SK-N-SH (cell line): ENCODE results near the gene NPAS3.

Experiments
- CHD2 ChIP-seq: fragments of 150-350 bp; IDR thresholded peaks from 2 replicates; pipeline ENCODE4 v1.6.1; 2018; ENCODE audit warnings: low read length; ENCODE audit not compliant: partially characterized antibody
- EP300 ChIP-seq, 2 experiments: IDR thresholded peaks; 2 replicates each; pipeline versions ENCODE4 v1.4.0 to v1.6.1; 2012; ENCODE audit warnings: borderline replicate concordance in 1 of 2, low read depth in 1 of 2, low read length in 1 of 2
- EZH2phosphoT487 ChIP-seq: fragments of 200-600 bp; sonication (generic); IDR thresholded peaks from 2 replicates; pipeline ENCODE4 v1.6.1; 2017; ENCODE audit warnings: low read depth, mixed run types, mild to moderate bottlenecking, antibody characterized with exemption, moderate library complexity, borderline replicate concordance
- FOXM1 ChIP-seq: IDR thresholded peaks from 2 replicates; pipeline ENCODE4 v1.4.0; 2012; ENCODE audit warnings: low read depth, mild to moderate bottlenecking
- JUND ChIP-seq: IDR thresholded peaks from 2 replicates; pipeline ENCODE4 v1.4.0; 2012
- POLR2AphosphoS5 ChIP-seq: IDR thresholded peaks from 2 replicates; pipeline ENCODE4 v1.6.1; 2012; ENCODE audit warnings: low read depth, low read length
- RAD21 ChIP-seq: IDR thresholded peaks from 2 replicates; pipeline ENCODE4 v1.6.1; 2012; ENCODE audit warnings: mild to moderate bottlenecking, low read length
- RCOR1 ChIP-seq: fragments of 150-350 bp; IDR thresholded peaks from 2 replicates; pipeline ENCODE4 v1.6.1; 2017; ENCODE audit warnings: antibody characterized with exemption, low read length
- SMC3 ChIP-seq: IDR thresholded peaks from 2 replicates; pipeline ENCODE4 v1.6.1; 2012; ENCODE audit warnings: low read depth, low read length, improper control_type of control experiment
- YY1 ChIP-seq: IDR thresholded peaks from 2 replicates; pipeline ENCODE4 v1.4.0; 2012; ENCODE audit warnings: low read depth, mild to moderate bottlenecking
- TF ChIP-seq, protein P1 (sequence below): IDR thresholded peaks from 2 replicates; pipeline ENCODE4 v1.4.0; 2012; ENCODE audit warnings: low read depth
- TF ChIP-seq, protein P2 (sequence below): fragments of 200-600 bp; sonication (generic); IDR thresholded peaks from 2 replicates; pipeline ENCODE4 v1.6.1; 2017; ENCODE audit warnings: antibody characterized with exemption, mild to moderate bottlenecking, moderate library complexity
- TF ChIP-seq, protein P3 (sequence below): fragments of 150-350 bp; IDR thresholded peaks from 2 replicates; pipeline ENCODE4 v1.6.1; 2017; ENCODE audit warnings: antibody characterized with exemption, low read length, low read depth, borderline replicate concordance

DNA sequence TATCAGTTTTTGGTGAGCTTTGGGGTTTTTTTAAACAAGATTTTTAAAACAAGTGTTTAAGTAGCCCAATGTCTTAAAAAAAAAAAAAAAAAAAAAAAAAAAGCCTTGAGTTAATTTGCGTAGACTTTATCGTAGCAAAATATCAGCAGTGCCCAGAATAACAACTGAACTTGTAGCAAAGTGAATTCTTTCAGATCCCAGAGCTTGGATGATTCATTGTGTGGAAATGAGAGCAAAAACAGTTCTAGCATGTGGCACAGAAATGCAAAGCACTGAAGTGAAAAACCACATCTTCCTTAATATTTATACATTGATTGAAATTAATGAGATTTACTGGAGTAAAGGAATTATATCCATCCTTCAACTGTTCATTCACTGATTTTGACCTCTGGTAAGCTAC is 754.1 kb downstream of the NPAS3 start:
- peak; percentile 53 to 94; a peak in 3 of 4 replicates for TF ChIP-seq EP300 (IDR thresholded peaks at IDR 0.05; ENCODE audit: borderline replicate concordance in 1 of 2, low read depth in 1 of 2, low read length in 1 of 2)
- TF ChIP-seq, protein P1, sequence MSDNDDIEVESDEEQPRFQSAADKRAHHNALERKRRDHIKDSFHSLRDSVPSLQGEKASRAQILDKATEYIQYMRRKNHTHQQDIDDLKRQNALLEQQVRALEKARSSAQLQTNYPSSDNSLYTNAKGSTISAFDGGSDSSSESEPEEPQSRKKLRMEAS = peak; percentile 71
- TF ChIP-seq RCOR1 = no peak
- TF ChIP-seq, protein P2, sequence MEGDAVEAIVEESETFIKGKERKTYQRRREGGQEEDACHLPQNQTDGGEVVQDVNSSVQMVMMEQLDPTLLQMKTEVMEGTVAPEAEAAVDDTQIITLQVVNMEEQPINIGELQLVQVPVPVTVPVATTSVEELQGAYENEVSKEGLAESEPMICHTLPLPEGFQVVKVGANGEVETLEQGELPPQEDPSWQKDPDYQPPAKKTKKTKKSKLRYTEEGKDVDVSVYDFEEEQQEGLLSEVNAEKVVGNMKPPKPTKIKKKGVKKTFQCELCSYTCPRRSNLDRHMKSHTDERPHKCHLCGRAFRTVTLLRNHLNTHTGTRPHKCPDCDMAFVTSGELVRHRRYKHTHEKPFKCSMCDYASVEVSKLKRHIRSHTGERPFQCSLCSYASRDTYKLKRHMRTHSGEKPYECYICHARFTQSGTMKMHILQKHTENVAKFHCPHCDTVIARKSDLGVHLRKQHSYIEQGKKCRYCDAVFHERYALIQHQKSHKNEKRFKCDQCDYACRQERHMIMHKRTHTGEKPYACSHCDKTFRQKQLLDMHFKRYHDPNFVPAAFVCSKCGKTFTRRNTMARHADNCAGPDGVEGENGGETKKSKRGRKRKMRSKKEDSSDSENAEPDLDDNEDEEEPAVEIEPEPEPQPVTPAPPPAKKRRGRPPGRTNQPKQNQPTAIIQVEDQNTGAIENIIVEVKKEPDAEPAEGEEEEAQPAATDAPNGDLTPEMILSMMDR = no peak
- TF ChIP-seq, protein P3, sequence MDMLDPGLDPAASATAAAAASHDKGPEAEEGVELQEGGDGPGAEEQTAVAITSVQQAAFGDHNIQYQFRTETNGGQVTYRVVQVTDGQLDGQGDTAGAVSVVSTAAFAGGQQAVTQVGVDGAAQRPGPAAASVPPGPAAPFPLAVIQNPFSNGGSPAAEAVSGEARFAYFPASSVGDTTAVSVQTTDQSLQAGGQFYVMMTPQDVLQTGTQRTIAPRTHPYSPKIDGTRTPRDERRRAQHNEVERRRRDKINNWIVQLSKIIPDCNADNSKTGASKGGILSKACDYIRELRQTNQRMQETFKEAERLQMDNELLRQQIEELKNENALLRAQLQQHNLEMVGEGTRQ = no peak
- TF ChIP-seq CHD2 = no peak
- TF ChIP-seq SMC3 = no peak
- TF ChIP-seq JUND = peak; percentile 92
- peak; percentile 35; the same call in 1 of the 2 replicates for TF ChIP-seq POLR2AphosphoS5
- no peak for TF ChIP-seq RAD21
- no peak for TF ChIP-seq EZH2phosphoT487
- TF ChIP-seq YY1 = no peak
- TF ChIP-seq FOXM1 = peak; percentile 74; the same call in 1 of the 2 replicates
